HG02973 (cell line): ENCODE data around the gene YY1.

Experiments
- ATAC-seq: cut with Tn5 transposase; IDR thresholded peaks from one replicate; pipeline ENCODE4 v1.9.1; 2021; ENCODE audit warnings: moderate library complexity; ENCODE audit not compliant: unreplicated experiment

The YY1 gene

GRCh38 chr14:100241279-100241678 lies 2.3 kb downstream of the YY1 start:
- ATAC-seq = no peak

DNA sequence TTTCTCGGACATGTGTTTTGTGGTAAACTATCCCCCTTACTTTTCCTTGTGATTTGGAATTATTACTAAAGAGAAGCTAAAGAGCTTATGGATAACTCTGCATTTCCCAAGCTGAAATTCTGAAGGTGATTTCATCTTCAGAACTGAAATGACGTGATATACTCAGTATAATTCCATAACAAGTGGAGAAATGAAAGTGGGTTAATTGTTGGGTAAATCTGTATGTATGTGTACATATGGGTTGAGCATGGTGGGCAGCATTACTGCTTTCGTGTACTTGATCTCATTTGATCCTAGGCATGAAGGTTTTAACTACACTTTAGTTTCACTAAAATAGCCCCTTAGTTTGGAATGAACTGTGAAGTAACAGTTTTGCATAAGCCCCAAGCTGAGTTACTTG lies 4.1 kb downstream of the YY1 start:
- ATAC-seq = no peak

- no peak for ATAC-seq
Observed at GRCh38 chr14:100246809-100247428, 8.0 kb downstream of the YY1 start.

- no peak for ATAC-seq
Observed at GRCh38 chr14:100250732-100251465, 12.0 kb downstream of the YY1 start.

DNA sequence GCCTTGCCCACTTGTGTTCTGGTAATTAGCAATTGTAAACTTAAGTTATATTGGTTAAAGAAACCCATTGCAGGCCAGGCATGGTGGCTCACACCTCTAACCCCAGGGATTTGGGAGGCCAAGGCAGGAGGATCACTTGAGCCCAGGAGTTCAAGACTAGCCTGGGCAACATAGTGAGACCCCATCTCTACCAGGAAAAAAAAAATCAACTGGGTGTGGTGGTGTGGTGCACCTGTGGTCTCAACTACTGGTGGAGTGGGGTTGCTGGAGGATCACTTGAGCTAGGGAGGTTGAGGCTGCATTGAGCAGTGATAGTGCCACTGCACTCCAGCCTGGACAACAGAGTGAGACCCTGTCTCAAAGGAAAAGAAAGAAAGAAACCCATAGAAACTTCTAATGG lies 13.7 kb downstream of the YY1 start:
- ATAC-seq = no peak

GRCh38 chr14:100256339-100256895 lies 17.5 kb downstream of the YY1 start:
- peak; percentile 76 for ATAC-seq

- no peak for ATAC-seq
Observed at GRCh38 chr14:100261621-100262020, 22.7 kb downstream of the YY1 start.

DNA sequence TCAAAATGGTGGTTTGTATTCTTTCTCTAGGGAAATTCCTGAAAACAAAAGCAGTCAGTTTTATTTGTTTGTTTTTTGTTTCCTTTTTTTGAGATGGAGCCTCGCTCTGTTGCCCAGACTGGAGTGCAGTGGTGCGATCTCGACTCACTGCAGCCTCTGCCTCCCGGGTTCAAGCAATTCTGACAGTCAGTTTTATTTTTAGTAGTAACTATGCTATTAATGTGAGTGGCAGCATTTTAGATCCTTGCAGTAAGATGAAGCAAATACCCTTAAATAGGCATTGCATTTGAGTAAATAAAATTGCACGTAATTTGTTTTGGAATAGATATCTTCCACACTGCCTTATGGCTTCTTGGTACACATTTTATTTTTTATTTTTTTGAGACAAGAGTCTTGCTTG lies 23.6 kb downstream of the YY1 start:
- no peak for ATAC-seq

DNA sequence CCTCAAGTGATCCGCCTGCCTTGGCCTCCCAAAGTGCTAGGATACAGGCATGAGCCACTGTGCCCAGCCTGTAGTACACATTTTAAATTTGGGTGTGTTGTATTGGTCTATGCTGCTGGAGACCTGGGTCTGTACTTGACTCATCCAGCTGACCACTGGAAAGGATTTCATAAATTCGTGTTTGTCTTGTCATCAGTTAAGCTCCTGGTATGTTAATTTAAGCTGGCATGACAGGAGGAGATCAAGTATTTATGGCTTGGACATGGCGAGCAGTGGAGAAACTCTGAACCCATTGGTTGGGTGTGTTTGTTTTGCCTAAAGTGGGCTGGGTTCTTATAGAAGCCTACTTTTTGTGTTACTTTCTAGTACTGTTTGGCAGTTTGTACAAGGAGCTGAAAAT lies 24.2 kb downstream of the YY1 start:
- no peak for ATAC-seq

GRCh38 chr14:100267990-100268389 lies 29.0 kb downstream of the YY1 start:
- no peak for ATAC-seq

DNA sequence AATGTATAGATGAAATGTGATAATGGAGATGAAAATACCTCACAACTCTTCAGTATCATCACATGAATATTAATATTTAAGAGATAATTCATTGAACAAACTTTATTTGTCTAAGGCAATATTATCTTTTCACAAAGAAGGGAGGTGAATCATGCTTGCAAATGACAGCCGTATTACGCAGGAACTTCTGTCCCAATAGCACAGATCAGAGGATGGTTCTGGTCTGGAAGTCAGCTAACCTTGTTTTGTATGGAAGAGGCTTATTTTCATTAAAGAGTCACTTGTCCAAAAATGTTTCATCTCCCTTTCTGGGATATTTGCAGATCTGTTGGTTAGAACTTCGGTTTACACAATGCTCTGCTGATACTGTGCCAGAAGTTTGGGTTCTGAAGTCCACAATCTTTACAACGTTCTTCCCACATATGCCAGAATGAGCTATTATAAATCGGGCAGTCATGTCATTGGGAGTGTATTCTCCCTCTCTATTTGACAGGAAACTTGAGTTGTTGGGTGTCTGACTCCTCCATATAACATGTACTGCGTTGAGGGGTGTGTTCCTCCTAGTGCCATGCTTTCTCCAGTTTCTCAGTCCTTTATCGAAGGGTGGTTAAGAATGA lies 29.8 kb downstream of the YY1 start:
- ATAC-seq = no peak

- ATAC-seq = no peak
Observed at GRCh38 chr14:100271247-100271939, 32.4 kb downstream of the YY1 start.

DNA sequence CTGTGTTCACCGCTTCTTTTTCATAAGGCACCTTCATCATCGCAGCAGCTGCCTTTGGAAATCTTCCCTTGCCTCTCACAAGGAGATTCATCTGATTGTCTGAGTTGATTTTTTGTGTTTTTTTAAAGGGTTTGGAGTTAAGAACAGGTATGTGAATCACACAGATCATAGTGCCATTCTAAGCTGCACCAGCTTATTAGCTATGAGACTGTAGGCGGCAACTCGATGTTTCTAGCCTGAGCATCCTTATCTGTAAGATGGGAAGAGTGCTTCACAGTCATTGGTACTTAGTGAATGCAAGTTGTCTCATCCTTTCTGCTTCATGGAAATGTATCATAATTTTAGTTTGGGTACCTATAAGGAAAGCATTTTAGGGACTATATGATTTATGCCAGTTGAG lies 35.3 kb downstream of the YY1 start:
- ATAC-seq = no peak

DNA sequence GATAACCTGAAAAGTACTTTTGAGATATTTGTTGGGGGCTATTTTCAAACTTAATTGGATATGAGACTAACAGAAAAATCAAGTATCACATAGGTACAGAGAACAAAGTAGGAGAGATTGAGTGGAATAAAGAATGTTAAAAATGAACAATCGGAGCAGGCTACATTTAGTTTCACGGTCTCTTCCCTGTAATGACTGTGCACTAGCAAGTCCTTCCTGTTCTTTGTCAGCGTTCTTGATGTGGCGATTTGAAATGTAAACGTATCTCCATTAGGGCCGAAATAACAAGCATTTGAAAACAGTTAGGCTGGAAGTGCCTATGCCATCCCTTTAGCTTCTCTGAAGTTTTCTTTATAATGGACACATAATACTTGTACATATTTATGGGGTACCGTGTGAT lies 36.3 kb downstream of the YY1 start:
- ATAC-seq = no peak

- peak; percentile 58 for ATAC-seq
Observed at GRCh38 chr14:100278702-100279101, 39.8 kb downstream of the YY1 start.

GRCh38 chr14:100279133-100279532 lies 40.2 kb downstream of the YY1 start:
- ATAC-seq = no peak

- ATAC-seq = no peak
Observed at GRCh38 chr14:100279563-100279962, 40.6 kb downstream of the YY1 start.

DNA sequence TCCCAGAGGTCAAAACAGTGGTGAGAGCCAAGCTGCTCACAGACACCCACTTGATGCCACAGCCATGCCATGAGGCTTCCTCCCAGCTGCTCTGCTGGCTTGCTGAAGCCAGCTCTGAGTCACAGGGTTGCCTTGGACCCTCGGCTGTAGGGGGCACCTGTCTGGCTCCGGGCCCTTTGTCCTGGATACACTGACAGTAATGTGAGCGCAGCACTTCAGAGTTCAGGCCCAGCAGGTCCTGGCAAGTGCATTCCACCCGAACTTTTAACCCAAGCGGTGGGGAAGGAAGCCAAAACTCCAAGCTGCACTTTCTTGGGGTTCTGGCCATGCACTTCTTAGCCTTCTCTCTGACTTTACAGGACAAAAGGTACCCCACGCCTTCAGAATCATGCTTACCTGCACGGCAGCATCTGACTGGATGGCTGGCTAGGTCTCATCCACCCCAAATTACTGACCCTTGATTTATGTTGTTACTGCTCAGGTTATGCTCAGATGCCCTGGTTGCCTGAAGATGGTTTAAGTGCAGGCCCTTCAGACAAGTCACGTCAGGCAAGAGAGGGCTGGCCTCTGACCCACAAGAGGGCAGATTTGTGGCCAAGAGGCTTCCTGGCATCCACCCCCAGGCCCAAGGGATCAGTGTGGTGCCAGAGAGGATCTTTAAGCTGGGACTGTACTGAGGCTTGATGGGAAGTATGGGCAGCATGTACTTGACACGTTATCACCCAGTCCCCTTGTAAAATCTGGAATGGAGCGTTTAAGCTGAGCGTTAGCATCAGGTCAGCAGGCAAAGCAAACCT lies 42.5 kb downstream of the YY1 start:
- no peak for ATAC-seq

DNA sequence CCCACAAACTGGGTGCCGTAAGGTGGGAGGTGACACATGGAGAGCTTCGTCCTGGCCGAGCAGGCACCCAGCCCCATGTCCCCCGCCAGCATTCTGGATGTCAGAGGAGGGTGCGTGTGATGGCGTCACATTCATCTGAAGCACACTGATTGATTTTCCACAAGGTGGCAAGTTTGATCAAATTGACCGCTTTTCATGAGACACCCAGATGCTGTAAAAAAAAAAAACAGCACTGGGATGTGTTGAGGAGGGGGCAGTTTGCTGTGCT lies 43.1 kb downstream of the YY1 start:
- ATAC-seq = no peak

GRCh38 chr14:100282766-100283419 lies 43.9 kb downstream of the YY1 start:
- ATAC-seq = no peak
